Gastroesophageal sphincter (tissue), 4 donors: ENCODE measurements around the gene LRRC46. TPM values are rescaled to one million over a fixed set of nuclear protein-coding genes. Genes with fewer than 3 reads are reported as not detected.

ENCODE experiments used
- ATAC-seq: fragments of 150-250 bp; one replicate; pipeline ENCODE4 v1.9.1; 2016; ENCODE audit warnings: mild to moderate bottlenecking, moderate library complexity
- H3K27ac ChIP-seq, 4 donors: fragments of 200-600 bp; sonication (generic) in 3 of 4; 1 replicate in 3 of 4; 2 replicates in 1 of 4; pipeline ENCODE4 v1.5.1; 2016 to 2019
- H3K27me3 ChIP-seq: fragments of 200-600 bp; sonication (generic); one replicate; pipeline ENCODE4 v1.5.1; 2019
- H3K36me3 ChIP-seq, 2 donors: fragments of 200-600 bp; sonication (generic); one replicate each; pipeline ENCODE4 v1.5.1; 2019; ENCODE audit warnings: control low read depth in 1 of 2
- H3K4me1 ChIP-seq, 3 donors: fragments of 200-600 bp; sonication (generic); 1 replicate in 2 of 3; 2 replicates in 1 of 3; pipeline ENCODE4 v1.5.1; 2016 to 2019; ENCODE audit warnings: control low read depth in 2 of 3
- H3K4me3 ChIP-seq, 2 donors: fragments of 200-600 bp; sonication (generic); one replicate each; pipeline ENCODE4 v1.5.1; 2019; ENCODE audit warnings: mild to moderate bottlenecking in 1 of 2, moderate library complexity in 1 of 2
- H3K9me3 ChIP-seq, 3 donors: fragments of 200-600 bp; sonication (generic); one replicate each; pipeline ENCODE4 v1.5.1; 2017 to 2019; ENCODE audit warnings: control low read depth in 2 of 3
- CTCF ChIP-seq, 4 experiments: fragments of 200-600 bp in 2 of 4; fragments of 450-650 bp in 2 of 4; sonication (generic) in 1 of 4; IDR thresholded peaks; one replicate each; pipeline ENCODE4 v1.5.1; 2017 to 2019; ENCODE audit warnings: antibody characterized with exemption in 4 of 4, mild to moderate bottlenecking in 2 of 4, moderate library complexity in 2 of 4
- EP300 ChIP-seq: sonication (generic); formaldehyde crosslinking; IDR thresholded peaks from one replicate; pipeline ENCODE4 v1.6.1; 2017; ENCODE audit warnings: antibody characterized with exemption, mild to moderate bottlenecking
- POLR2A ChIP-seq, 2 donors: fragments of 450-650 bp; IDR thresholded peaks; one replicate each; pipeline ENCODE4 v1.6.1; 2017; ENCODE audit warnings: antibody characterized with exemption in 2 of 2, mild to moderate bottlenecking in 2 of 2, moderate library complexity in 1 of 2
- POLR2AphosphoS5 ChIP-seq: sonication (generic); formaldehyde crosslinking; IDR thresholded peaks from one replicate; pipeline ENCODE4 v1.6.1; 2017; ENCODE audit warnings: antibody characterized with exemption
- WGBS, 2 donors: methylation state at CpG; one replicate each; pipeline ENCODE4 v1.1.5; 2018; ENCODE audit warnings: low coverage in 1 of 2; 5-methylcytosine and 5-hydroxymethylcytosine counted together
- total RNA-seq, 4 donors: library from RNA; depleted of rRNA; stranded (reverse); fragments of >200 nt; gene quantifications; one replicate each; pipeline ENCODE4 v1.1.0, GENCODE V29; 2016

The LRRC46 gene
- total RNA-seq, 4 donors from 2014 or later = 0.46 to 1.3 TPM; not detected in 2

- 41% methylated on average over 2 of the region's 23 CpGs; no CpG with 5 or more reads in 1 of the 2 donors for WGBS, 2 donors
Observed at GRCh38 chr17:47848198-47848513, 16.7 kb downstream of the LRRC46 start.

GRCh38 chr17:47850373-47850691 is 18.9 kb downstream of the LRRC46 start:
- ATAC-seq = no peak
- no peaks in the 10 kb centered on the region for H3K36me3 ChIP-seq
- H3K9me3 ChIP-seq = no peaks in the 10 kb centered on the region
- peaks cover 0 to 39% (median 9%) of the 10 kb centered on the region in 3 donors for H3K4me1 ChIP-seq
- peaks cover 100% of the 10 kb centered on the region for H3K27me3 ChIP-seq
- no peak overlapping the region for H3K27ac ChIP-seq
- peak overlapping the region in 1 of 2 donors; percentile 42 for H3K4me3 ChIP-seq
- TF ChIP-seq EP300 (no peak), POLR2A (IDR thresholded peaks at IDR 0.05) (no peak), POLR2AphosphoS5 (no peak), CTCF (IDR thresholded peaks at IDR 0.05) (no peak)
- 55% methylated on average over 6 of the region's 9 CpGs; no CpG with 5 or more reads in 1 of the 2 donors for WGBS, 2 donors

More at GRCh38 chr17:47848198-47848513, 16.7 kb downstream of the LRRC46 start:
- no peak for ATAC-seq
- H3K27ac ChIP-seq = no peak overlapping the region
- H3K27me3 ChIP-seq = peaks cover 86% of the 10 kb centered on the region
- TF ChIP-seq POLR2A (IDR thresholded peaks at IDR 0.05) (no peak), CTCF (IDR thresholded peaks at IDR 0.05) (no peak), EP300 (no peak), POLR2AphosphoS5 (no peak)
- H3K9me3 ChIP-seq = no peaks in the 10 kb centered on the region
- no peak overlapping the region for H3K4me3 ChIP-seq
- no peaks in the 10 kb centered on the region for H3K36me3 ChIP-seq
- H3K4me1 ChIP-seq = peaks cover 0 to 42% (median 9%) of the 10 kb centered on the region in 3 donors

DNA sequence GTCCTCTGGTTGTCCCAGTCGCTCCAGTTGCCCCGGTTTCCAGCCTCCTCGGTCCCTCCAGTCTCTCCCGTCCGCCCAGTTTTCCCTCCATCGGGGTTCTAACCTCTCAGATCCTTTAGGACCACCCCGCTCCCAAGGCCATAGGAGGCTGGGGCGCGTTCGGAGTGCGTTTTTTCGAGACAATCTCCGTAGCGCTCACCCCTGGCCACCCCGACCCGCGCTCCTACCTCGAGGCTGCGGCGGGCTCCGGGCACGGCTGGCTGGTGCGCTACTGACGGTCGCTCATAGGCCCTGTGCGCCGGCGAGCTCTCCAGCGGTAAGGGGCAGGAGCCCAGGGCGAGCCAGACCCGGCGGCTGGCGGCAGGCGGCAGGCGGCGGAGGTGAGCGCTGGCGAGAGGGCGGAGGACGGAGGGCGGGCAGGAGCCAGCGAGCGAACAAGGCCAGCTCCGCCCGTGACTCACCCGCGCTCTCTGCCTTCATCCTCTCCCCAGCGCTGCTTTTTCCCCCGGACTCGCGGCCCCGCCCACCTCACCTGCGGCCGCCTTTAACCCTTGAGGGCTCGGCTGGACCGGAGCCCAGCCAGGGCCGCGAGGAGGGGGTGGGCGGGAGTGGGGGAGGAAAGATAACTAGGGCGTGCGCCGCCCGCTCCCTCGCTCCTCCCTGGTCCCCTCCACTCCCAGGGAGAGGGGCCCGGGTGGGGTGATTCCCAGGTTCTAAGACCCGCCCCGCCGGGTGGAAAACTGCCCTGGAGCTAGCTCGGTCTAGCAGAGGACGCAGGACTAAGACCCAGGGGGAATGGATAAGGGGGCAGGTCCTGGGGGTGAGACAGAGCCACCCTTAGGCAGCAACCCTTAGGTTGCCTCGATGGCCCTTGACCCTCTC is 19.5 kb downstream of the LRRC46 start, which contains the start of gene SP6:
Gene SP6, minus strand, starts transcription at position 472 of the 882 bp plus-strand sequence. CDS start 2,734 bp downstream, outside the sequence.
- no peak for TF ChIP-seq POLR2AphosphoS5
- TF ChIP-seq EP300 = no peak
- peak in 3 of 4 experiments; percentile 8 to 41 (median 19) for TF ChIP-seq CTCF (IDR thresholded peaks at IDR 0.05)
- no peak for TF ChIP-seq POLR2A (IDR thresholded peaks at IDR 0.05)
- no peaks in the 10 kb centered on the region for H3K36me3 ChIP-seq
- H3K27ac ChIP-seq = no peak within 1 kb of the TSS
- H3K9me3 ChIP-seq = no peaks in the 10 kb centered on the region
- ATAC-seq = peak; percentile 82
- H3K4me1 ChIP-seq = peaks cover 0 to 39% (median 9%) of the 10 kb centered on the region in 3 donors
- H3K27me3 ChIP-seq = peaks cover 100% of the 10 kb centered on the region
- 0 to 15% methylated on average over 1 to 11 of the region's 71 CpGs for WGBS, 2 donors
- H3K4me3 ChIP-seq = peak within 1 kb of the TSS in 1 of 2 donors; percentile 42

GRCh38 chr17:47851764-47852112 is 20.3 kb downstream of the LRRC46 start:
- Histone ChIP-seq H3K36me3 (no peaks in the 10 kb centered on the region), H3K4me3 (no peak overlapping the region), H3K27ac (no peak overlapping the region), H3K4me1 (peaks cover 0 to 37% (median 9%) of the 10 kb centered on the region in 3 donors), H3K27me3 (peaks cover 100% of the 10 kb centered on the region), H3K9me3 (no peaks in the 10 kb centered on the region)
- TF ChIP-seq POLR2AphosphoS5 = no peak
- 9 to 47% methylated on average over 5 to 9 of the region's 11 CpGs for WGBS, 2 donors
- no peak for ATAC-seq

DNA sequence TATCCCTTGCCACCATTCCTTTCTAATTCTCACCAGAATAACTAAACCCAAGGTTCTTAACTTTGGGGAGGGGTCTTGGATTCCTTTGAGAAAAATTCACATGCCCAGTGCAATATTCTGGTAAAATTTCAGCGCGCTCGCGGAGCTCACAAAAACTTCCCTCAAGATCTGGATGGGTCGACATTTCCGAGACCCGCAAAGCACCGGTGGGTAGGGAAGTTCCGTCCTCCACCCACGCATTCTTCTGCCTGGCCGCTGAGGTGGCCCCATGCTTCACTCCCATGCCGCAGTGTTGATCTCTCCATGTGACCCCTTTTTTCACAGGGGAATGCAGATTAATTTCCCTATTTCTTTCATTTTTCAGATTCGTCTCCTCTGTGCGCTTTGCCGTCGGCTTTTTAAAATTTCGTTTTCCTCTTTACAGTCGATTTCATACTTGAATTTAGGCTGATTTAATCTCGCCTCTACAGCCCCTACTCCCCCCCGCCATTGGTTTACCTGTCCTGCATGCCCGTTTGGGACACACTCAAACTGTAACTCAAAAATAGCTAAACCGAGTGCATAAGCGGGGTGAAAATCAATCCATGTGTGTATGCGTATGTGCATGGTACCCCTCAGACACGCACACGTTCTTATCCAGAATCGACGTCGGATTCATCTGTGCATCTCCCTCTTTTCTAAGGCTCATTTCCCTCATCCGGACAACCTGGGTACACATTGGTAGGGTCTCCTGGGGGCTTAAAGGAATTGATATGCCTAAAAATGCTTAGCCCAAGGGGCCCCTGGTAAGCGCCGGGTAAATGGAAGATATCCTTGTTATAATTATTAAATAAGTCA is 20.9 kb downstream of the LRRC46 start:
- H3K4me3 ChIP-seq = no peak overlapping the region
- no peaks in the 10 kb centered on the region for H3K36me3 ChIP-seq
- H3K27ac ChIP-seq = no peak overlapping the region
- H3K9me3 ChIP-seq = no peaks in the 10 kb centered on the region
- no peak for TF ChIP-seq POLR2A (IDR thresholded peaks at IDR 0.05)
- peak; percentile 10 for TF ChIP-seq POLR2AphosphoS5
- ATAC-seq = no peak
- WGBS, 2 donors = 18 to 20% methylated on average over 31 to 32 of the region's 32 CpGs
- peaks cover 100% of the 10 kb centered on the region for H3K27me3 ChIP-seq
- peaks cover 0 to 32% (median 9%) of the 10 kb centered on the region in 3 donors for H3K4me1 ChIP-seq
